GM10266 (cell line): ENCODE measurements around the gene NT5DC1.

Experiments used
- DNase-seq: peaks from one replicate; pipeline ENCODE4 v3.0.0; 2012; ENCODE audit errors: extremely low spot score
- CTCF ChIP-seq: IDR thresholded peaks from 2 replicates; pipeline ENCODE4 v1.5.1; 2012; ENCODE audit warnings: mild to moderate bottlenecking, low read depth; ENCODE audit not compliant: control insufficient read depth, insufficient read depth; ENCODE audit errors: missing control alignments

Gene NT5DC1

DNA sequence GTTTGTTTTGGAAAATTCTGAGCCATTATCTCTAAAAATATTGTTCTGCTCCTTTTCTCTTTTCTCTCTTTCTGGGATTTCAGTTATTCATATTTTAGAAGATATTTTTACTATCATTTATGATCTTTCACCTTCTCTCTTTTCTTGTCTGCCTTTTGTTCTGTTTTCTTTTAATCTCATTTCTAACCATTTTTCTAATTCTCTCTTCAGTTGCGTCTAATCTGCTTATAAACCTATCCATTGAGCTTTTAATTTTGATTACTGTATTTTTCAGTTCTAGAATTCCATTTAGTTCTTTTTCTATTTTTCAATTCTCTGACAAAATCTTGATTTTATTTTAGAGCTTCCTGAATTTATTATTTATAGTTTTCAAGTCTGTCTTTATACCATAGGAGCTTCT lies 67.5 kb downstream of the NT5DC1 start:
- TF ChIP-seq CTCF: no peak
- DNase-seq: no peak

DNA sequence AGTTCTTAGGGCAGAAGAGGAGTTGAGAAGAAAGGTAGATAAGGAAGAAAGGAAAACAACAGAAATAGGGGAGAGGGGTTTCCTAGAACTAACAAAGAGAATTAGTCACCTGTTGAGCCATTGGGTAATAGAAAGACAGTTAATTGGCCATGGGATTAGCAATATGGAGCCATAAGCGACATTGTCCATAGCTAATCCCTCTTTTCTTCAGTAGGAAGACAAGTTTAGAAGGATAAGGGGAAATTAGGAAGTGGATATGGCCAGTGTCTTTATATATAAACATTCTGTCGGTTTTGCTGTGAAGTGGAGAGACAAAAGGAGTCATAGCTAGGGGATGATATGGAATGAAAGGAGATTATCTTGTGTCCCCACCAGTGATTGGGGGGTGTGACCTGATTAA lies 69.2 kb downstream of the NT5DC1 start:
- no peak for DNase-seq
- TF ChIP-seq CTCF: no peak

GRCh38 chr6:116170358-116171057 lies 69.9 kb downstream of the NT5DC1 start:
- no peak for TF ChIP-seq CTCF
- DNase-seq: no peak

GRCh38 chr6:116173928-116174327 lies 73.3 kb downstream of the NT5DC1 start:
- DNase-seq: no peak
- no peak for TF ChIP-seq CTCF

- no peak for DNase-seq
- TF ChIP-seq CTCF: no peak
These were observed 74.7 kb downstream of the NT5DC1 start for GRCh38 chr6:116175344-116175743.

- TF ChIP-seq CTCF: no peak
- DNase-seq: no peak
These were observed 75.9 kb downstream of the NT5DC1 start for GRCh38 chr6:116176596-116176995.

- TF ChIP-seq CTCF: no peak
- no peak for DNase-seq
These were observed 79.7 kb downstream of the NT5DC1 start for GRCh38 chr6:116180375-116180774.
